ENCODE measurements around the gene KAZN.

- TF ChIP-seq POLR2A (IDR thresholded peaks at IDR 0.05) (no peak), CTCF (IDR thresholded peaks at IDR 0.05 in 8 of 11, conservative IDR thresholded peaks at IDR 0.05 in 3 of 11) (no peak)
These were observed 430.6 kb downstream of the KAZN start for GRCh38 chr1:15029036-15029435.
